NCI-H82 treated with DMSO at 0.1 percent for 48 hours (cell line): ENCODE measurements around the gene RAC2.
A peak's percentile ranks its signal among the peaks of the same experiment; 100 is the strongest.
"Not testable (repeated sequence)": the region's sequence is repeated elsewhere in the genome, so short reads cannot be mapped to it uniquely, and the experiment has no call there.

Experiments used
- DNase-seq: peaks from one replicate; lab custom pipeline; 2025; ENCODE audit not compliant: unreplicated experiment; lab: John Stamatoyannopoulos, UW

RAC2 gene

DNA sequence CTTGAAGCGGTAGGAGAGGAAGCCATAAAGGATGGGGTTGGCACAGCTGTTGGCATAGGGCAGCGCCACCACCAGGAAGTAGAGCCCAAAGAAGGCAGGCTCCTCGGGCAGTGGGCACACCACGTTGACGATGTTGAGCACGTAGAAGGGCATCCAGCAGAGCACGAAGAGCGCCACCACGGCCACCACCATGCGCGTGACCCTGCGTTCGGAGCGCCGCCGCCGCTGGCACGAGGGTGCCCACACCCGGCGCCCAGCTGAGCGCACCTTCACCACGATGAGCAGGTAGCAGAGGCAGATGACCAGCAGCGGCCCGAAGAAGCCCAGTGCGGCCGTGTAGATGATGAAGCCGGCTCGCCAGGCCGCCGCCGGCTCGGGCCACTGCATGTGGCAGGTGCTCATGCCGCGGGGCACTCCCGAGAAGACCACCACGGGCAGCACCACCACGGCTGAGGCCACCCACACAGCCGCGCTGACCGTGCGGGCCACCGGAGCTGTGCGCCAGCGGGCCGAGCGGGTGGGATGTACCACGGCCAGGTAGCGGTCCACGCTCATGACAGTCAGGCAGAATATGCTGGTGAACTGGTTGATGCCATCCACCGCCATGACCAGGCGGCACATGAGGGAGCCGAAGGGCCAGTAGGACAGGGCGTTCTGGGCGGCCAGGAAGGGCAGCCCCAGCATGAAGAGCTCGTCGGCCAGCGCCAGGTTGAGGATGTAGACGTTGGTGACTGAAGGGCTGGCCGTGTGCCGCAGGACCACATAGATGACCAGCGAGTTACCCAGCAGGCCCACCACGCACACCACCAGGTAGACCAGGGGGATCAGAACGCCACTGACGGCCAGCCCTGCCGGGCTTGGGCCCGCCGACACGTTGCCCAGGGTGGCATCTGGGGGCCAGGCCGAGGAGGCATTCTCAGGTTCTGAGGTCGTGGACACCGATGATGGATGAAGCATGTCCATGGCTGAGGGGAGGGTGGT lies 36.9 kb downstream of the RAC2 start:
- DNase-seq = no peak

DNA sequence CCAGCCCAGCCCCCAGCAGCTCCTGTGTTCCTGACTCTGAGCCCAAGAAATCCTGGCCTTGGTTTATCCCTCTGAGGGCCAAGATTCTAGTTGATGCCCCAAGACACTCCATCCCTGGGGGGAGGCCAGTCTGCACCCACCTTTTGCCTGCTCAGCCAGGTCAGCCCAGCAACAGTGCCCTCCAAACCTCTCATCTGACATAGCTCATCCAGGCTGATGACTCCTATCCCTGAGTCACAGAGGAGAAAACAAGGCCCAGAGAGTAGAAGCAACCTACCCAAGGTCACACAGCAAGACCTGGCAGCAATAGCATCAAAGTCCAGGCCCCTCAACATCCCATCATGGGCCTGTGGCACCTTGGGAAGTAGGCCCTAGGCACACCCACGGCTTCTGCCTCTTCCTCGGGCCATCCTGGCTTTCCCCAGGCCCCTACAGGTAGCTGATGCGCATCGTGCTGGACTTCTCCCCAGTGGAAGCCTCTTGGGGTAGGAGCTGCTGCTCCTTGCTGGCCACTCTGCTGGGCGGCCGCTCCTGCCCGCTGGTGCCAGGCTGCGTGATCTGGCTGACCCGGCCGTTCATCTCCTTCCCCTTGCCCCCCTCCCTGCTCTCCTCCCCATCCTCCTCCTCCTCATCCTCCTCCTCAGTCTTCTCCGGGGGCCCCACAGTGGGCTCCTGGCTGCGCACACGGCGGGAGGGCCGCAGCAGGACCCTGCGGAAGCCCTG lies 37.8 kb downstream of the RAC2 start:
- no peak for DNase-seq

DNA sequence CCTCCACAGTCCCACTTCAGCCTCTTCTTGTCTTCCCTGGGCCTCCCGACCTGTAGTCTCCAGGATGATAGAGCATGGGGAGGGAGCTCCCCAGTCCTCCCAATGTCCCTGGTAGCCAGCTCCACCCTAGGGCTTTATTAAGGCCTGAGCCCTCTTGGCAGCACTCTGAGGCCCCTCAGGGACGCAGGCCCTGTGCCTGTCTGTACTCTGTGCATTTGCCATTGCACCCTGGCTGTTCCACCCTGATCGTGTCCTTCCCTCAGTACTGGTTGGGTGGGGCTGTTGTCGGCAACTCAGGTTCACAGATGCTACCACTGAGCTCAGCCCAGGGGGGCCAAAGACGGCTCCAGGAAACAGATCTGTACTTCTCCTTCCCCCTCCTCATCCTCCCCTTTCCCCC lies 39.0 kb downstream of the RAC2 start:
- DNase-seq = no peak

DNA sequence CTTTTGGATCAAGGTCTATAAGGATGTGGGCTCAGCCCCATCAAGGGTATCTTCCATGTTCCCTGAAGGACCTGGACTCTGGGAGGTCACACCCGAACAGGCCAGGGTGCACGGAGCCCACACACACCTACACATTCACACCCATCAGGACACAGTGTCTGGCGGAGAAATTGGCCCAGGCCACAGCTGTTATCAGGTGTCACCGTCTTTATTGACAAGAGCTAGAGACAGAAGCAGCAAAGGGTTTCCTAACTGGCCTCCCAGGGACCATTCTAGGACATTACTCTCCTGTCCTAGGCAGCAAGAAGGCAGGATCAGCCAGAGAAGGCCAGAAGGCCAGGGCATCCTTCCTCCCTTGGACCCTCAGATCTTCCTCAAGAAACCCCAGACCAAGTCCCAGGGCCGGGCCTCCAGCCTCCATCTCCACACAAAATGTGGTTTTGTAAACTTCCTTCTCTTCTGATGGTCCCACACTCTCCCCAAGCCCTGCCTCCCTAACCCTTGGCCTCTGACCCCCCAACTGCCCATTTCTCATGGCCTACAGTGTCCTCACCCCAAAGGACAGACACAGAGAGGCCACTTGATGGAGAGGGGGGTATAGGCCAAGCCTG lies 39.9 kb downstream of the RAC2 start:
- DNase-seq = no peak

DNA sequence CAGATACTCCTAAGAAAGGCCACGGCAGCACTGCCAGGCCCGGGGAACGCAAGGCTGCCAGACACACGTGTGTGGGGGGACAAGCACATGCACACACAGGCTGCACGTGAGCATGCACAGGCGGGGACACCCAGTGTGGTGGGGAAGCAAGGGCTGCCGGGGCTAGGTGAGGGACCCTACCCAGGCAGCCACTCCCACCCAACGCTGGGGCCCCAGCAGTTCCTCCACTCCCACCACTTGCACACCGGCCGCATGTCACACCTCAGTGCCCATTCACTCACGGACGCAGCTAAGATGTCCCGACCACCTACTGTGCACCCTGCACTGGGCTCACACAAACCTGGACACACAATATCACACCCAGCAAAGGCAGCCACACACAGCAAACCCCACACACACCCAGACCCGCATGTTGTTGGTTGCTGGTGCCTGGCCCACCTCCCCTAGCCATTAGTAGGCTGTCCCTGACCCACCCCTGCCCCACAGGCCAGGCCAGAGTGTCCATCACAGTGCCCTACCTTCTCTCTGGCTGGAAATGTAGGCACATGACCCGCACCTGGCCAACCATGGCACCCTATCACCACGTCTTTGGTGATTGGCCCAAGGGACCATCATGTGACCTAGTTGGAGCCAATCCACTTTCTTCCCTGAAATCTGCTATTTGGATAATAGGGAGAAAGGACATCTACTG lies 40.6 kb downstream of the RAC2 start:
- DNase-seq = no peak

DNA sequence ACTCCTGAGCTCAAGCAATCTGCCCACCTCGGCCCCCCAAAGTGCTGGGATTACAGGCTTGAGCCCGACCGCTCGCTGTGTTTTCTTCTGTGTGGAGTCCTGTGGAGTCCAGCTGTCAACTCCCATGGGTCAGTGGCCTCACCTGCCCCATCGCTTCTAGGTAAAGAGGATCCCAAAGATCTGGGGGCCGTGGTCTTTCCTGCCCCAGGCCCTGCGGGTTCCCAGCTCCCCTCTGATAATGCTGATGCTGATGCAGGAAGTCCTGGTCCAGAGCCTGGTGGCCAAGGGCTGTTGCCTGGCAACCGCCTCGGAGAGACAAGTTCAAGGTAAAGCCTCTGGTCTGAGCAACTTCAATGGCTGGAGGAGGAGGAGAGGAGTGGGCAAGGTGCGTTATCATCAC lies 41.4 kb downstream of the RAC2 start:
- no peak for DNase-seq

DNA sequence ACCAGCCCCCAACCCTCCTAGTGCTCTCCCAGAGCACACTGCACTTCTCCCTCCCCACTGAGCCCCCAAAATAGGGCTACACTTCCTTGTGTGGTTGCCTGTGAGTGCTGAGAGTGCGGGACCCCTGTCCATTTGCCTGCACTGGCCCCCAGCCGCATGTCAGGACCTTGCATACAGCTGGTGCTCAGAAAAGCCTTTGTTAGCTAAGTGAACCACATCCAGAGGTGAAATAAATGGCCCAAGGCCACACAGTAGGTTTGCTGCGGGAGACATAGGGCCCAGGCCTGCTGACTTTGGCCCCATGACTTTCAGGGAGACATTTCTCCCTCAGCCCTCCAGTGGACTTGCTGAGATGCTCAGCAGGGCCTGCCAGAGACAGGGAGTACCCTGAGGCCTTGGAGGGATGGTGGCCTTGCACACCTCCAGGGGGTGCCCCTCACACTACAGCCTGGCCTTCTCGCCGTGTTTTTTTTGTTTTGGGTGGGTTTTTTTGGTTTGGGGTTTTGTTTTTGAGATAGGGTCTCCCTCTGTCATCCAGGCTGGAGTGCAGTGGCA lies 42.0 kb downstream of the RAC2 start:
- DNase-seq = no peak

DNA sequence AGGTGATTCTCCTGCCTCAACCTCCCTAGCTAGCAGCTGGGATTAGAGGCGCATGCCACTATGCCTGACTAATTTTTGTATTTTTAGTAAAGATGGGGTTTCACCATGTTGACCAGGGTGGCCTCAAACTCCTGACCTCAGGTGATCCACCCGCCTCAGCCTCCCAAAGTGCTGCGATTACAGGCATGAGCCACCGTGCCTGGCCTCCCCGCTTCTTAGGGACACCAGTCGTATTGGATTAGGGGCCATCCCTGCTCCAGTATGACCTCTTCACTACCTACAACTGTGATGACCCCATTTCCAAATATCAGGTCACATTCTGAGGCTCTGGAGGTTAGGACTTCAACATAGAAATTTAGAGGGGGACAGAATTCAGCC lies 42.6 kb downstream of the RAC2 start:
- not testable (repeated sequence) for DNase-seq

DNA sequence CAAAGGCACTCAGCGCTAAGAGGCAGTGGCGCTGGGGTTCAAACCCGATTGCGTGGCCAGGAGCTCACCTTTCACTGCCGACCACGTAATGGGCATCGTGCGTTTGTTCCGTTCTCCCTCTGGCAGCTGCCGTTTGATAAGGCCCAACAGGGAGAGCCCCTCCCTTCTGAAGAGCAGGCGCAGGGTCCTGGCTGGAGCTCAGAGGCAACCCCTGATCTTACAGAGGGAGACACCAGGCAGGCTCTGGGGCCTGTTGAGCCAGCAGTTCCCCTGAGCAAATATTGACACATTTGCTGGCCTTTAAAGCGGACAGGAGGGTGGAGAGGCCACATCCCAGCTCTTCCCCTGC lies 44.3 kb downstream of the RAC2 start:
- no peak for DNase-seq

DNA sequence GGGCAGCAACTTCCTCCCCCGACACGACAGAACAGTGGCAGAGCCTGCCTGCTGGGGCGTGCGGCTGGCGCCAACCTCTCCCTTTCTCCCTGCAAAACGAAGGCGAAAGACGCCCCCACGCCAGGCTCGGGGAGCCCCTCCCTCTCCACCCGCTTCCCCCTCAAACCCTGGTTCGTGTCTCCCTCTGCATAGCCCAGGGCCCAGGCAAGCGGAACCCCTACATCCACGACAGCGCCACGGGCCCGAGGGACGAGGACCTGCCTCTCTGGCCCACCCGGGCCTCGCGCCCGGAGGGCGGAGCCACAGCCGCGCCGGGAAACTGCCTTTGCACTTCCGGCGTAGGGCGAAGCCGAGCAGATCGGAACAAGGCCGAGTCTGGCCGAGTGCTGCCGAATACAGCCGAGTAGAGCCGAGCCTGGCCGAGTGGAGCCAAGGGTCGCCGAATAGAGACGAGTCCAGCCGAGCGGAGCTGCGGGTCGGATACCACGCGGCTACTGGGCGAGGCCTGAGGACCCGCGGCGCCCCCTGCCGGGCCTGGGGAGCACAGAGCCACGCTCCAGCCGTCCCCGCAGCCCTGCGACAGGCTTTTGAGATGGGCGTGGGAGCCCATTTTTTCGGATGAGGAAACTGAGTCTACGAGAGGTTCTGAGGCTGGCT lies 44.8 kb downstream of the RAC2 start:
- DNase-seq = peak; percentile 81

DNA sequence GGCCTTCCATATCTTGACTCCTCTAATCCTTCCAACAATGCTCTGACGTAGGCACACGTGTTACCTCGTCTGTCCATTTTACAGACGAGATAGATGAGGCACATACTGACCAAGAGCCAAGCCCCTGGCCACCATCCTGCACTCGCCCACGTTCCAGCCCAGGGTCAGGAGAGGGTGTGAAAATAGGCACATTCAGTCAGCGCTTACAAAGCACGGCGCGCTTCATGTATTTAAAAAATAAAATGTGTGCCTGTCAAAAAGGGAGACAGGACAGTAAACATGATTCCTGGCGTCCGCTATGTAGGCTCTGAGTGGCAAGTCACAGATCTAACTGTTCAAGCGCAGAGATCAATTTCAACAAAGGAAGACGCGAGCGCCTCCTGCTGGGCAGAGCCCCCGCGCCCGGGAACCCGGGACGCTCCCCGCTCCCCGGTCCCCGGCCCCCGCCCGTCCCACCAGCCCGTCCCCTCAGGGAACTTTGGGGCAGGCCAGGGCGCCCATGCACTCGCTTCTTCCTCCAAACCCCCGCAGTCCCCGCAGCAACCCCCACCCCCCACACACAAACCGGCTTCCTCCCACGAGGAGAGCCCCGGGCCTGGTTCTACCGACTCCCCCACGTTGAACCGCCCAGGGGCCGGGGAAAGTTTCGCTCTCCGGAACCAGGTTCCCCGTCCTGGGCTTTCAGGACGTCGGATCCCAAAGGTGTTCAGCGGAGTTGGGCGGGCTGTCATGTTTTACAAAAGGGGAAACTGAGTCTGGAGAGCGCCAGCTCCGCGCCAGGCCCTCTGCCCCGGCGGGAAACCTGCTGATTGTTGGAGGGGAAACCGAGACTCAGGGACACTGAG lies 45.6 kb downstream of the RAC2 start:
- DNase-seq = no peak

DNA sequence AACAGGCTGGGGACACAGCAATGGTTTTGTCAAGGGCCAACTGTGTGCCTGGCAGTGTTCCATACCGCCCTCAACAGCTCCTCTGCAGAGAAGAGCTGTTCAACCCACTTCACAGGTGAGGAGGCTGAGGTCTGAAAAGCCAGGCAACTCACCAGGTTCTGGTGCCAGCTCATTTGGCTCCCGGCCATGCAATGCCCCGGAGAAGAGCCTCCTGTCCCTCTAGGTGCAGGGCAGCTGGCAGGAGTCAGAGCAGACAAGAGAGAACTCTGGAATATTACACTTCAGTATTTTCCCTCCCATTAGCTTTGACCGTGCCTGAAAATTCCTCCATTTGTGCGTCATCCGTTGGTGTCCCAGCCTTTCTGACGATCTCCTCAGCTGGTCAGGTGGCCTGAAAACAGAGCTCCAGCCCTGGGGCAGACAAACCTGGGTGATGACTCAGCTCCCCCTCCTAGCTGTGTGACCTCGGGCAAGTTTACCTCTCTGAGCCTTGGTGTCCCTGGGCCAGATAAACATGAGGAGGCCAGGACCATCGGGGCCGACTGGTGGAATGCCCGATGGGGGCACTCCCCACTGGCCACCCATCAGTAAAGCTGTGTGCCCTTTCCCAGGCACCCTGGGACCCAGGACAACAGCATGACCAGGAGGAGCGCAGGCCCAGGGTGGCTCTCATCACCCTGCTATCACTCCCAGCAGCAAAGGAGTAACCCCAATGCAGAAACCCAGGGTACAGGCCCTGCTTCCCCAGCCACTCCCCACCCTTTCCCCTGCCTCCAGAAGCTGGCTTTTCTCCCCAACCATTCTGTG lies 46.4 kb downstream of the RAC2 start:
- DNase-seq = no peak

DNA sequence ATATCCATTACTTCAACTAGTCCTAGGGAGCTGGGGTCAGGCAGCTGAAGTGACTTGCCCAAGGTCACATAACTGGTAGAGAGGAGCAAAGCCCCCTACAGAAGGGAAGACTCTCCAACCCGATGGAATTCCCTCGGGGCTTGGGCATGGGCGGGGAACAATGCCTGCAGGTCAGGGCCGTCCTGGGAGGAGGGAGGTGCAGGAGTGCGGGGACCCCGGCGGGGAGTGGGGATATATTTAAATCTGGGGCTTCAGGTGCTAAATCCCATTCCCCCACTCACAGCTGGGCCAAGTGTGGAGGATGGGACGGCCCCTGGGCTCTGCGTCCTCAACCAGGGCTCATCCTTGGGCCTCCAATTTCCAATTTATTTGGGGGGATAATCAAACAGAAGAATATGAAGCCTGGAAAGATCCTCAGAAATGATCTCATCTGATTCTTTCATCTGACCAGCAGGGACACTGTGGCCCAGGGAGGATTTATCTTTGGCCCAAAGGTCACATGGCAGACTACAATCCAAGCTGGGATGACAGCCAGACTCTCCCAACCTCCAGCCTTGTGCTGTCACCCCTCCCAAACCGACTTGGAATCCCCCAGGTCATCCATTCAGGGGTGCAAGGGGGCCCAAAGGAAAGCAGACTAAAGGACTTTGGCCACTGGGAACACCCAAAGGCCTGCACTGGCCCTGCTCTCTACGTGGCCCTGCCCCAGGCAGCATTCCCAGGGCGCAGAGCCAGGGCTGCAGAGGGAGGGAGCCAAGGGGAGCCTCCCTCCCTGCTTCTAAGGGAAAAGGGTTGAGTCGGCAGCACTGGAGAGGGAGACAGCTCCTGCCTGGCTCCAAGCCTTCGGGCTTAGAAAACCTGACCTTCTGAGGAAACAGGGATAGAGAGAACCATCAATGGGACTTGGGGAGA lies 47.3 kb downstream of the RAC2 start:
- DNase-seq = no peak

DNA sequence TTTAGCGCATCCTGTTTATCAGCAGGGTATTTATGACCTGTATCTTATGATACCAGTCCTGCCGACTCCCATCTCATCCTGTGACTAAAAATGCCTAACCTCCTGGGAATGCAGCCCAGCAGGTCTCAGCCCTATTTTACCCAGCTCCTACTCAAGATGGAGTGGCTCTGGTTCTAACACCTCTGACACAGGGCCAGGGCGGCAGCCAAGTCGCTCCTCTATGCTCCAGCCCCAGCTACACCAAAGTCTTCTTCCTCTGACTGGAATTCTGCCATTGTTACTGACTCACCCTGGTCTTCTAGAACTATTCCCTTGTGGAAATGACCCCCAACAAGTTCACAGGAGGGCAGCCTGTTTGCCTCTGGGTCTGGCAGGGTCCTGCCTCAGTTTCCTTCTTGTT lies 48.1 kb downstream of the RAC2 start:
- no peak for DNase-seq

DNA sequence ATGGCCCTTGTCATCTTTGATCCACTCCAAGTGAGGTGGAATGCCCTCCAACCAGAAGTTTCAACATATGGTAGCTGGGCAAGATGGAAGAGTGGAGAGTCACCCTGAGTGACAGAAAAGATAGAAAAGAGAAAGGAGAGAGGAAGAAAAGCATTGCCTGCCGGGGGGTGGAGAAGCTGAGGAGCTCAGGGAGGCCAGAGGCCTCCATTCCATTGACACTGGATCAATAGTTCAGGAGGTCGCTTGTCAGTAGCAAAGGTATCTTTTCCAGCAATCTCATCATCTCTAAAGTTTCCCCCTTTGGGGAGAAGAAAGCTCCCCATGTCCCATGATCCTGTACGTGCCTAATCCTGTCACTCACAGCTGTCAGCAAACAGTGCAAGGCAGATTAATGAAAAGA lies 49.3 kb downstream of the RAC2 start:
- peak; percentile 6 for DNase-seq

DNA sequence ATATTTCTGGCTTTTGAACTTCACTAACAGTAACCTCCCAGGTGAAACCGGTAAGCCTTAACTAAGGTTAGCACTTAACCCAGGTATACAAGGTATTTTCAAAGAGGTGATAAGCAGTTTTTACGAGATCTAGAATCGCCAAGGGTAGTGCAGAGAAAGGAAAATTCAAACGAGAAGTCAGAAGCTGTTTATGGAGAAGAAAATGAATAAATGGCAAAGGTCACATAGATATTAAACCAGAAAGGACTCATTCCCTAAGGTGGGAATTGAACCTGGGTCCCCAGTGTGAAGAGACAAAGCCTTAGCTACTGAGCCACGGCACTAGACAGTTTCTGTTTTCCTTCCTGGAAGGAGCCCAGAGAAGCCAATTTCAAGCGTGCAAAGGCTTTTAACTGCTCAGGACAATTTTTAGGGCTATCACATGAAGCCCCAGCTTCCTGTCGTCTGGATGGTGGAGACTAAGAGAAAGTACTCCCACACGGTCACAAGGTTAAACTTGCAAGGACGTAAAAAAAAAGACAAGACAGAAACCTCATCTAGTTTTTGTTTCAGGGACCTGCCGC lies 50.4 kb downstream of the RAC2 start:
- no peak for DNase-seq

DNA sequence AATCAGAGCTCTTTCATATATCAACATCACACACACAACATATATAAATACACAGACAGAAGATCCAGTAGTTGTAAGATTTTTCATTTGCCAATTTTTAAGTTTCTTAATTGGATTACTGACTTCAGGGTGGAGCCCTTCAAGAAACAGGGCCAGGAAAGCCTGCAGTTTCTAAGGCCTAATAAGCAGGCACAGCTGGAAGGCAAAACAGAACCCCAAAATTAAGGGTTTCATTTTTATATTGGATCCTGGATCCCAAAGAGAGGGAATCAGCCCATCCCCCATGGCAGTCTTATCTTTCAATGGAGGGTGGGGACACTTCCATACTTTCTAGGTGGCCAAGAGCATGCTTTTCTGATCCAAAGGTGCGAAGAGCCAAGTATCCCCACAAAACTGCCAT lies 51.3 kb downstream of the RAC2 start:
- no peak for DNase-seq

DNA sequence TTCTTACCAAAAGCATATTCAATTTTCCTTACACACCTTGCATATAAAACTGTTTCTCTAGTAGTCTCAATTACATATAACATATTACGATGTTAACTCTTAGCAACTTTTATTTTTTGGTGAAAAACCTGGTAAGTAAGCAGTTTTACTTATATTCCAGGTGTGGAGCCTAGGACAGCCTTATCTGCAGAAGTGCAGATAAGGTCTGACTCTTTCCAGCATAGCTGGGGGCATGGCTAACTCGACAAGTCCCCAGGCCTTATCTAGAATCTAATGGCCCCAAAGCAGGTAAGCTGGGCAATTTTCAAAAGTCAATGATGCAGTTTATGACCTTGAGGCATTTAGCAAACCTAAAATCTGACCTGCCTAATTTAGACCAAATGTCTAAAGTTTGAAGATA lies 51.9 kb downstream of the RAC2 start:
- no peak for DNase-seq
